Measurements from ENCODE around the gene SNX27.

SNX27 gene

GRCh38 chr1:151689494-151689893 lies 77.6 kb downstream of the SNX27 start:
- H3K9me3 Mint-ChIP-seq = no peaks in the 10 kb centered on the region
- H3K27ac Mint-ChIP-seq = no peak overlapping the region
- no peaks in the 10 kb centered on the region for H3K27me3 Mint-ChIP-seq
- no peak overlapping the region for H3K4me3 Mint-ChIP-seq
- DNase-seq = no peak
- H3K36me3 Mint-ChIP-seq (ENCODE audit: low read depth) = peaks cover 17% of the 10 kb centered on the region
- no peak for ATAC-seq
- peaks cover 1% of the 10 kb centered on the region for H3K4me1 Mint-ChIP-seq

GRCh38 chr1:151692226-151692625 lies 80.4 kb downstream of the SNX27 start:
- DNase-seq = no peak
- H3K4me1 Mint-ChIP-seq = peaks cover 1% of the 10 kb centered on the region
- H3K36me3 Mint-ChIP-seq (ENCODE audit: low read depth) = peaks cover 15% of the 10 kb centered on the region
- no peak for ATAC-seq
- H3K4me3 Mint-ChIP-seq = no peak overlapping the region
- H3K9me3 Mint-ChIP-seq = no peaks in the 10 kb centered on the region
- H3K27me3 Mint-ChIP-seq = no peaks in the 10 kb centered on the region
- H3K27ac Mint-ChIP-seq = no peak overlapping the region

- Mint-ChIP-seq H3K9me3 (no peaks in the 10 kb centered on the region), H3K36me3 (ENCODE audit: low read depth) (peaks cover 15% of the 10 kb centered on the region), H3K4me3 (no peak overlapping the region), H3K4me1 (peaks cover 1% of the 10 kb centered on the region), H3K27ac (no peak overlapping the region), H3K27me3 (no peaks in the 10 kb centered on the region)
- DNase-seq (no peak), ATAC-seq (no peak)
These were observed 81.3 kb downstream of the SNX27 start for GRCh38 chr1:151693057-151693651.

GRCh38 chr1:151701515-151701914 lies 89.7 kb downstream of the SNX27 start:
- Mint-ChIP-seq H3K4me3 (no peak overlapping the region), H3K36me3 (ENCODE audit: low read depth) (no peaks in the 10 kb centered on the region), H3K4me1 (peaks cover 3% of the 10 kb centered on the region), H3K27ac (no peak overlapping the region), H3K27me3 (no peaks in the 10 kb centered on the region), H3K9me3 (no peaks in the 10 kb centered on the region)
- no peak for DNase-seq
- no peak for ATAC-seq

- ATAC-seq = no peak
These were observed 91.1 kb downstream of the SNX27 start for GRCh38 chr1:151702936-151703335.

GRCh38 chr1:151703813-151704212 lies 92.0 kb downstream of the SNX27 start:
- Mint-ChIP-seq H3K27me3 (no peaks in the 10 kb centered on the region), H3K9me3 (no peaks in the 10 kb centered on the region), H3K27ac (no peak overlapping the region), H3K4me3 (no peak overlapping the region), H3K36me3 (ENCODE audit: low read depth) (no peaks in the 10 kb centered on the region), H3K4me1 (peaks cover 3% of the 10 kb centered on the region)
- ATAC-seq (no peak), DNase-seq (no peak)

More at GRCh38 chr1:151702936-151703335, 91.1 kb downstream of the SNX27 start:
- Mint-ChIP-seq H3K9me3 (no peaks in the 10 kb centered on the region), H3K27ac (no peak overlapping the region), H3K4me1 (peaks cover 3% of the 10 kb centered on the region), H3K4me3 (no peak overlapping the region), H3K36me3 (ENCODE audit: low read depth) (no peaks in the 10 kb centered on the region), H3K27me3 (no peaks in the 10 kb centered on the region)
- no peak for DNase-seq

- no peak for ATAC-seq
These were observed 92.4 kb downstream of the SNX27 start for GRCh38 chr1:151704246-151704645.

GRCh38 chr1:151705146-151705545 lies 93.3 kb downstream of the SNX27 start:
- Mint-ChIP-seq H3K27ac (no peak overlapping the region), H3K9me3 (no peaks in the 10 kb centered on the region), H3K4me1 (peaks cover 3% of the 10 kb centered on the region), H3K27me3 (no peaks in the 10 kb centered on the region), H3K4me3 (no peak overlapping the region), H3K36me3 (ENCODE audit: low read depth) (no peaks in the 10 kb centered on the region)
- ATAC-seq (no peak), DNase-seq (no peak)

More at GRCh38 chr1:151704246-151704645, 92.4 kb downstream of the SNX27 start:
- no peak overlapping the region for H3K4me3 Mint-ChIP-seq
- no peaks in the 10 kb centered on the region for H3K36me3 Mint-ChIP-seq (ENCODE audit: low read depth)
- H3K27ac Mint-ChIP-seq = no peak overlapping the region
- no peaks in the 10 kb centered on the region for H3K27me3 Mint-ChIP-seq
- no peak for DNase-seq
- no peaks in the 10 kb centered on the region for H3K9me3 Mint-ChIP-seq
- H3K4me1 Mint-ChIP-seq = peaks cover 3% of the 10 kb centered on the region

GRCh38 chr1:151705753-151706463 lies 94.1 kb downstream of the SNX27 start:
- H3K27me3 Mint-ChIP-seq = no peaks in the 10 kb centered on the region
- DNase-seq (no peak), ATAC-seq (no peak)
- no peaks in the 10 kb centered on the region for H3K9me3 Mint-ChIP-seq
- no peak overlapping the region for H3K27ac Mint-ChIP-seq
- H3K4me3 Mint-ChIP-seq = no peak overlapping the region
- H3K36me3 Mint-ChIP-seq (ENCODE audit: low read depth) = no peaks in the 10 kb centered on the region
- H3K4me1 Mint-ChIP-seq = peaks cover 3% of the 10 kb centered on the region

- Mint-ChIP-seq H3K4me3 (no peak overlapping the region), H3K27ac (no peak overlapping the region), H3K36me3 (ENCODE audit: low read depth) (no peaks in the 10 kb centered on the region), H3K4me1 (peaks cover 3% of the 10 kb centered on the region), H3K27me3 (no peaks in the 10 kb centered on the region), H3K9me3 (no peaks in the 10 kb centered on the region)
- DNase-seq (no peak), ATAC-seq (no peak)
These were observed 94.9 kb downstream of the SNX27 start for GRCh38 chr1:151706464-151707415.

GRCh38 chr1:151707541-151708065 lies 95.8 kb downstream of the SNX27 start:
- H3K36me3 Mint-ChIP-seq (ENCODE audit: low read depth) = no peaks in the 10 kb centered on the region
- peaks cover 3% of the 10 kb centered on the region for H3K4me1 Mint-ChIP-seq
- H3K9me3 Mint-ChIP-seq = no peaks in the 10 kb centered on the region
- no peak overlapping the region for H3K4me3 Mint-ChIP-seq
- DNase-seq (no peak), ATAC-seq (no peak)
- no peak overlapping the region for H3K27ac Mint-ChIP-seq
- no peaks in the 10 kb centered on the region for H3K27me3 Mint-ChIP-seq

- H3K27me3 Mint-ChIP-seq = no peaks in the 10 kb centered on the region
- H3K27ac Mint-ChIP-seq = no peak overlapping the region
- no peak overlapping the region for H3K4me3 Mint-ChIP-seq
- H3K36me3 Mint-ChIP-seq (ENCODE audit: low read depth) = no peaks in the 10 kb centered on the region
- ATAC-seq (no peak), DNase-seq (no peak)
- H3K9me3 Mint-ChIP-seq = no peaks in the 10 kb centered on the region
- H3K4me1 Mint-ChIP-seq = no peaks in the 10 kb centered on the region
These were observed 97.0 kb downstream of the SNX27 start for GRCh38 chr1:151708891-151709290.

- H3K4me3 Mint-ChIP-seq = no peak overlapping the region
- ATAC-seq = peak; percentile 29
These were observed 98.5 kb downstream of the SNX27 start for GRCh38 chr1:151710187-151710840.

More at GRCh38 chr1:151710187-151710840, 98.5 kb downstream of the SNX27 start:
- Mint-ChIP-seq H3K27me3 (peaks cover 11% of the 10 kb centered on the region), H3K4me1 (no peaks in the 10 kb centered on the region), H3K9me3 (no peaks in the 10 kb centered on the region), H3K36me3 (ENCODE audit: low read depth) (no peaks in the 10 kb centered on the region), H3K27ac (no peak overlapping the region)
- DNase-seq = peak; percentile 40

All from activated naive CD8-positive, alpha-beta T cell treated with anti-CD3 and anti-CD28 coated beads, Interleukin-2, amount 50 U/mL, for 24 hours (primary cell).